Upper lobe of left lung (tissue), 6 donors: ENCODE results near the gene ARNT2. TPM values are rescaled to one million over a fixed set of nuclear protein-coding genes. Genes with fewer than 3 reads are reported as not detected.
A peak's percentile ranks its signal among the peaks of the same experiment; 100 is the strongest.

Source experiments
- ATAC-seq, 2 donors: fragments of 200-7000 bp; cut with Tn5 transposase; one replicate each; pipeline ENCODE4 v1.9.1; 2022; ENCODE audit warnings: mild to moderate bottlenecking in 2 of 2, moderate library complexity in 2 of 2; ENCODE audit not compliant: low FRiP score in 2 of 2
- DNase-seq, 2 donors: peaks; one replicate each; pipeline ENCODE4 v3.0.0-alpha.2; 2019 to 2020
- H3K27ac ChIP-seq, 4 donors: fragments of 200-600 bp; sonication (generic); one replicate each; pipeline ENCODE4 v1.5.1; 2016 to 2019
- H3K27me3 ChIP-seq, 4 donors: fragments of 200-600 bp; sonication (generic); one replicate each; pipeline ENCODE4 v1.5.1; 2017 to 2019
- H3K36me3 ChIP-seq, 4 donors: fragments of 200-600 bp; sonication (generic); one replicate each; pipeline ENCODE4 v1.5.1; 2016 to 2019
- H3K4me1 ChIP-seq, 4 donors: fragments of 200-600 bp; sonication (generic); one replicate each; pipeline ENCODE4 v1.5.1; 2018 to 2019
- H3K4me3 ChIP-seq, 4 donors: fragments of 200-600 bp; sonication (generic); one replicate each; pipeline ENCODE4 v1.5.1; 2017 to 2019; ENCODE audit warnings: mild to moderate bottlenecking in 2 of 4, moderate library complexity in 1 of 4
- H3K9me3 ChIP-seq, 4 donors: fragments of 200-600 bp; sonication (generic); one replicate each; pipeline ENCODE4 v1.5.1; 2018 to 2019
- EP300 ChIP-seq, 4 donors: sonication (generic); formaldehyde crosslinking; IDR thresholded peaks; one replicate each; pipeline ENCODE4 v1.5.1; 2017; ENCODE audit warnings: antibody characterized with exemption in 4 of 4, control low read depth in 2 of 4
- POLR2A ChIP-seq, 4 donors: fragments of 450-650 bp; IDR thresholded peaks; one replicate each; pipeline ENCODE4 v1.5.1; 2016 to 2017; ENCODE audit warnings: antibody characterized with exemption in 4 of 4, mild to moderate bottlenecking in 2 of 4
- POLR2AphosphoS5 ChIP-seq, 2 donors: sonication (generic); formaldehyde crosslinking; IDR thresholded peaks; one replicate each; pipeline ENCODE4 v1.5.1; 2017; ENCODE audit warnings: antibody characterized with exemption in 2 of 2
- WGBS, 2 donors: methylation state at CpG; one replicate each; pipeline ENCODE4 v1.1.5; 2017 to 2018; 5-methylcytosine and 5-hydroxymethylcytosine counted together
- total RNA-seq, 6 donors: library from RNA; depleted of rRNA in 4 of 6; stranded (reverse); fragments of >200 nt in 4 of 6; gene quantifications; one replicate each; pipeline versions ENCODE4 v1.1.0 to v1.2.1, GENCODE V29; 2016 to 2021
- TF ChIP-seq, protein P1 (sequence below), 6 experiments: fragments of 450-650 bp in 4 of 6; fragments of 200-600 bp in 2 of 6; sonication (generic) in 2 of 6; IDR thresholded peaks; one replicate each; pipeline ENCODE4 v1.5.1; 2016 to 2019; ENCODE audit warnings: antibody characterized with exemption in 6 of 6
- donor health status: DM: no; HTN: no; CAD: no; lungs with moderate emphysema.
- donor health status: DM: no; HTN: yes; CAD: no; lungs with severe emphysema.

The ARNT2 gene
- total RNA-seq, 6 donors from 2014 or later: 4.7 to 26.9 (median 8.4) TPM

- H3K27ac ChIP-seq: peak overlapping the region in 3 of 4 donors; percentile 2 to 58 (median 50)
- TF ChIP-seq POLR2AphosphoS5 (IDR thresholded peaks at IDR 0.05): peak in 1 of 2 donors; percentile 62
- TF ChIP-seq, protein P1, sequence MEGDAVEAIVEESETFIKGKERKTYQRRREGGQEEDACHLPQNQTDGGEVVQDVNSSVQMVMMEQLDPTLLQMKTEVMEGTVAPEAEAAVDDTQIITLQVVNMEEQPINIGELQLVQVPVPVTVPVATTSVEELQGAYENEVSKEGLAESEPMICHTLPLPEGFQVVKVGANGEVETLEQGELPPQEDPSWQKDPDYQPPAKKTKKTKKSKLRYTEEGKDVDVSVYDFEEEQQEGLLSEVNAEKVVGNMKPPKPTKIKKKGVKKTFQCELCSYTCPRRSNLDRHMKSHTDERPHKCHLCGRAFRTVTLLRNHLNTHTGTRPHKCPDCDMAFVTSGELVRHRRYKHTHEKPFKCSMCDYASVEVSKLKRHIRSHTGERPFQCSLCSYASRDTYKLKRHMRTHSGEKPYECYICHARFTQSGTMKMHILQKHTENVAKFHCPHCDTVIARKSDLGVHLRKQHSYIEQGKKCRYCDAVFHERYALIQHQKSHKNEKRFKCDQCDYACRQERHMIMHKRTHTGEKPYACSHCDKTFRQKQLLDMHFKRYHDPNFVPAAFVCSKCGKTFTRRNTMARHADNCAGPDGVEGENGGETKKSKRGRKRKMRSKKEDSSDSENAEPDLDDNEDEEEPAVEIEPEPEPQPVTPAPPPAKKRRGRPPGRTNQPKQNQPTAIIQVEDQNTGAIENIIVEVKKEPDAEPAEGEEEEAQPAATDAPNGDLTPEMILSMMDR (IDR thresholded peaks at IDR 0.05): no peak
- ATAC-seq (no peak), DNase-seq (no peak)
- no peak overlapping the region for H3K4me3 ChIP-seq
- H3K27me3 ChIP-seq: no peaks in the 10 kb centered on the region
- H3K4me1 ChIP-seq: peaks cover 39 to 45% (median 43%) of the 10 kb centered on the region in 4 donors
- H3K9me3 ChIP-seq: no peaks in the 10 kb centered on the region
- H3K36me3 ChIP-seq: no peaks in the 10 kb centered on the region
- 46 to 66% methylated on average over 5 to 9 of the region's 10 CpGs for WGBS, 2 donors
Observed at GRCh38 chr15:80560601-80561400, 156.6 kb downstream of the ARNT2 start.

DNA sequence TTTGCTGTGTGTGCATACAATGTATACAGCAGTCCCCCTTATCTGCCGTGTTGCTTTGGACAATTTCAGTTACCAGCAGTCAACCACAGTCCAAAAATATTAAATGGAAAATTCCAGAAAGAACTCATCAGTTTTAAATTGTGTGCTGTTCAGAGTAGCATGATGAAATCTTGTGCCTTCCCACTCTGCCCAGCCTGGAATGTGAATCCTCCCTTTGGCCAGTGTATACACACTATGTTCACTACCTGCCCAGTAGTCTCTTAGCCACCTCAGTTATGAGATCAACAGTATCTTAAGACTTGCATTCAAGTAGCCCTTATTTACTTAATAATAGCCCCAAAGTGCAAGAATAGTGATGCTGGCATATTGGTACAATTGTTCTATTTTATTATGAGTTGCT, 157.3 kb downstream of the ARNT2 start:
- H3K27ac ChIP-seq: no peak overlapping the region
- TF ChIP-seq, protein P1 (IDR thresholded peaks at IDR 0.05): no peak
- 69 to 70% methylated on average over 1 of the region's 1 CpG for WGBS, 2 donors
- H3K4me3 ChIP-seq: no peak overlapping the region
- peaks cover 38 to 39% (median 39%) of the 10 kb centered on the region in 4 donors for H3K4me1 ChIP-seq
- no peak for ATAC-seq
- H3K36me3 ChIP-seq: no peaks in the 10 kb centered on the region
- H3K27me3 ChIP-seq: no peaks in the 10 kb centered on the region
- H3K9me3 ChIP-seq: no peaks in the 10 kb centered on the region
- no peak for DNase-seq

DNA sequence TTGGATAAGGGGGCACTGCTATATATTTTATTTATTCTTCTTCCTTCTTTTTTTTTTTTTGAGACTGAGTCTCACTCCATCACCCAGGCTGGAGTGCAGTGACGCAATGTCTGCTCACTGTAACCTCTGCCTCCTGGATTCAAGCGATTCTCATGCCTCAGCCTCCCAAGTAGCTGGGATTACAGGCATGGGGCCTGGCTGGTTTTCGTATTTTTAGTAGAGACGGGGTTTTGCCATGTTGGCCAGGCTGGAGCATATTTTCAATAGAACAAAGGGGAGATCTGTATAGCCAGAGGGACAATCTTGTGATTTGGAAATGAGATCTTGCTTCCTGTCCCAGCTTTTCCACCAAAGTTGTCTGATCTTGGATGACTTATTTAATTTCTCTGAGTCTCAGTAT, 157.9 kb downstream of the ARNT2 start:
- Histone ChIP-seq H3K4me1 (peaks cover 35 to 39% (median 38%) of the 10 kb centered on the region in 4 donors), H3K27me3 (no peaks in the 10 kb centered on the region), H3K9me3 (no peaks in the 10 kb centered on the region), H3K36me3 (no peaks in the 10 kb centered on the region), H3K4me3 (no peak overlapping the region), H3K27ac (no peak overlapping the region)
- 81 to 84% methylated on average over 4 of the region's 4 CpGs for WGBS, 2 donors
- ATAC-seq (no peak), DNase-seq (no peak)
- TF ChIP-seq POLR2AphosphoS5 (IDR thresholded peaks at IDR 0.05) (no peak), POLR2A (IDR thresholded peaks at IDR 0.05) (no peak), EP300 (IDR thresholded peaks at IDR 0.05) (no peak)
- TF ChIP-seq, protein P1 (IDR thresholded peaks at IDR 0.05): no peak

GRCh38 chr15:80562846-80563245, 158.7 kb downstream of the ARNT2 start:
- Histone ChIP-seq H3K27me3 (no peaks in the 10 kb centered on the region), H3K4me1 (peaks cover 35 to 41% (median 38%) of the 10 kb centered on the region in 4 donors), H3K27ac (no peak overlapping the region), H3K4me3 (no peak overlapping the region), H3K36me3 (no peaks in the 10 kb centered on the region), H3K9me3 (no peaks in the 10 kb centered on the region)
- DNase-seq: no peak
- ATAC-seq: no peak
- TF ChIP-seq POLR2AphosphoS5 (IDR thresholded peaks at IDR 0.05): no peak
- TF ChIP-seq, protein P1 (IDR thresholded peaks at IDR 0.05): no peak
- TF ChIP-seq EP300 (IDR thresholded peaks at IDR 0.05): no peak
- TF ChIP-seq POLR2A (IDR thresholded peaks at IDR 0.05): no peak
- WGBS, 2 donors: 77 to 86% methylated on average over 11 of the region's 11 CpGs
